HG03095 (cell line): ENCODE measurements around the gene TGM1.
"Not testable (repeated sequence)": the region's sequence is repeated elsewhere in the genome, so short reads cannot be mapped to it uniquely, and the experiment has no call there.

Experiments
- ATAC-seq: cut with Tn5 transposase; IDR thresholded peaks from one replicate; pipeline ENCODE4 v1.9.1; 2021; ENCODE audit warnings: moderate library complexity; ENCODE audit not compliant: unreplicated experiment

TGM1 gene

DNA sequence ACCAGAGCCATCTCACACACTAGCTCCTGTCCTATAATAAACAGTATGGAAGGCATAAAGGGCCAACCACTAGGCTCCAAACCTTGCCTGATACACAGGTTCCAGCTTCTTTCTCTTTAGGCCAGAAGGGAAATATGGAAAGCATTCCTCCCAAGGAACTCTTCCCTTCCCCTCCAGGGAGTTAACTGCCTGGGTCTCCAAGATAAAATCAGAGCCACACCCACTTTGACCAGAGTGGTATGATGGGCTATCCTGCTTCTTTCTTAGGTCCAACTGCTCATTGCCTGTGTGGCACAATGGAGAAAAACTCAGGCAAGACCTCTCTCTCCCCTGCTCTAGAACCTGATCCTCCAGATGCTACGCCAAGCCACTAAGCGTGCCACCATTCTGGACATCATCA lies 55.4 kb downstream of the TGM1 start:
- ATAC-seq = no peak

DNA sequence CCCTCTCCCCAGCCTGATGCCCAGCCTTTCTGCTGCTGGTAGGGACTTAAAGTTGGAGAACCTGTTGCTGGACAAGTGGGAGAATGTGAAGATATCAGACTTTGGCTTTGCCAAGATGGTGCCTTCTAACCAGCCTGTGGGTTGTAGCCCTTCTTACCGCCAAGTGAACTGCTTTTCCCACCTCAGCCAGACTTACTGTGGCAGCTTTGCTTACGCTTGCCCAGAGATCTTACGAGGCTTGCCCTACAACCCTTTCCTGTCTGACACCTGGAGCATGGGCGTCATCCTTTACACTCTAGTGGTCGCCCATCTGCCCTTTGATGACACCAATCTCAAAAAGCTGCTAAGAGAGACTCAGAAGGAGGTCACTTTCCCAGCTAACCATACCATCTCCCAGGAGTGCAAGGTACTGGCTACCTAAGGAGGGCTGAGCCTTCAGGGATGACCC lies 55.8 kb downstream of the TGM1 start:
- no peak for ATAC-seq

DNA sequence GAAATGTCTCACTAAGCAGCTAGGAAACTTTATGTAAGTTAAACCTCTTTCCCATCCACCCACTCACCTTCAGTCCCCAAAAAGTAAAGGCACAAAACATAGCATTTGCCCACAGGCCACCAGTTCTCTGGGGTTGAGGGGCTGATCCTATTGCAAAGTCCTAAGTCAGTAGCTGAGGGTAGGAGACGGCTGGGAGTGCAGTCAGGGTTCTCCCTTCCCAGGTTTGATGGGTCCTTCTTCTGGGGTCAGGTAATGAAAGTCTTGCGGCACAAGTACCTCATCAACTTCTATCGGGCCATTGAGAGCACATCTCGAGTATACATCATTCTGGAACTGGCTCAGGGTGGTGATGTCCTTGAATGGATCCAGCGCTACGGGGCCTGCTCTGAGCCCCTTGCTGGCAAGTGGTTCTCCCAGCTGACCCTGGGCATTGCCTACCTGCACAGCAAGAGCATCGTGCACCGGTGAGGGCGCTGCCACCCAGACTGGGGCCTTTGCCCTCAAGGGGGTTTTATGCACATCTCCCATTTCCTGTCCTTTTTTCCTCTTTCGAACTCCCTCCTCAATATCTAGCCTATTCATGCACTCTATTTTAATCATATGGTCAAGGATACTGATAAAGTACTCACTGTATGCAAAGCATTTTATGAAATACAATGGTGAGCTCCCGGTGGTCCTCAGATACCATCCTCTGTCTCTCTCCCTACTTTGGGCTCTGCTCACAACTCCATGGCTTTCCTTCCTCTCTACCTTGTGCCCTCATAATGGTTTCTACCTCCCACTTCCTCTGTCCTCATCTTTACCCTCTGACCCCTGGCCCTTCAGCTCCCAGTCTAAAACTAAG lies 56.5 kb downstream of the TGM1 start:
- no peak for ATAC-seq

DNA sequence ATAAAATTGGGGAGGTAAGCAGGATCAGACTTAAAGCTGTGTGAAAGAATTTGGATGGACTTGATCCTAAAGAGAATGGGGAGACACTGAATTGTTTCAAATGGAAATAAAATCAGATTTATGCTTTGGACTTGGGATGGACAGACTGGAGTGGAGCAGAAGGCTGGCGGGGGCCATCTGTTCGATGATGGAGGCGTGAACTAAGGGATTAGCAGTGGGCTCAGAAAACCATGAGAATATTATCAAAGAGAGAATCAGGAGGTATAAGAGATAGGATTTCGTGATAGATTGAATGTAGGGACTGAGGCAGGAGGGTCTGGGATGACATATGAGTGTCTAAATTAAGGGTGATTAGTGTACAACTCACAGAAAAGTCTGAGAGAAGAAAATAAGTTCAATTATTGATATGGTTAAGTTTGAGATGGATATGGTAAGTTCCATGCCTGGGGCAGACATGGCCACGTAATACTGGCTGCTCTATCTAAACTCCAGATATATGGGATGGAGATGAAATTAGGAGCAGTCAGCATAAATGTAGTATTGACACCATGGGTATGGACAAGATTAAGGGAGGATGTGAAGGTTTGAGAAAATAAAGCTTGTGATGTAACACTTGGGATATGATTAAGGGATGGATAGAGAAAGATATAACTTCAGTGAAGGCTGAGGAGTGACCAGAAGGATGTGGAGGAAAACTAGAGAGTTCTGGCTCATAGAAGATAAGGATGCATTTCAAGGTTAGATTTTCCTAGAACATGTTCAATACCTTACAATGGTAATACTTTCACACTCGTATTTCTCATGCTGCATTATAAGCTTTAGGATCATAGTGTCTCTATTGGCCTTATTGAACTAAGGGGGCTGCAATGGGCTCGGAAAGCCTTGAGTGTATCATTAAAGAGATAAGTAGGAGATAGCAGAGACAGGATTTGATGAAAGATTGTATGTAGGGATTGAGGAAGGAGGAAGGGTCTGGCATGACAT lies 58.5 kb downstream of the TGM1 start:
- ATAC-seq = no peak

DNA sequence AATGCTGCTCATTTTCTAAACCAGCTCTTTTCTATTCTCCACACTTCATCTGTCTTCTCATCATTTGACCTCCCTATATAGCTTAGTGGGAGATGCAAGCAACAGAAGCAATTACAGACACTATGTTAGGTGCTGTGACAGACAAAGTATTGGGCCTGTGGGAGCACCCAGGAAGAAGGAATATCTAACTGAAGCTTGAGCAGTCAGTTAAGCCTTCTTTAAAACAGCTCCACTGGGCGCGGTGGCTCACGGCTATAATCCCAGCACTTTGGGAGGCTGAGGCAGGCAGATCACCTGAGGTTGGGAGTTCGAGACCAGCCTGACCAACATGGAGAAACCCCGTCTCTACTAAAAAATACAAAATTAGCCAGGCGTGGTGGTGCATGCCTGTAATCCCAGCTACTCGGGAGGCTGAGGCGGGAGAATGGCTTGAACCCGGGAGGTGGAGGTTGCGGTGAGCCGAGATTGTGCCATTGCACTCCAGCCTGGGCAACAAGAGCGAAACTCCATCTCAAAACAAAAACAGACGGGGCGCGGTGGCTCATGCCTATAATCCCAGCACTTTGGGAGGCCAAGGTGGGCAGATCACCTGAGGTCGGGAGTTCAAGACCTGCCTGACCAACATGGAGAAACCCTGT lies 59.6 kb downstream of the TGM1 start:
- not testable (repeated sequence) for ATAC-seq

DNA sequence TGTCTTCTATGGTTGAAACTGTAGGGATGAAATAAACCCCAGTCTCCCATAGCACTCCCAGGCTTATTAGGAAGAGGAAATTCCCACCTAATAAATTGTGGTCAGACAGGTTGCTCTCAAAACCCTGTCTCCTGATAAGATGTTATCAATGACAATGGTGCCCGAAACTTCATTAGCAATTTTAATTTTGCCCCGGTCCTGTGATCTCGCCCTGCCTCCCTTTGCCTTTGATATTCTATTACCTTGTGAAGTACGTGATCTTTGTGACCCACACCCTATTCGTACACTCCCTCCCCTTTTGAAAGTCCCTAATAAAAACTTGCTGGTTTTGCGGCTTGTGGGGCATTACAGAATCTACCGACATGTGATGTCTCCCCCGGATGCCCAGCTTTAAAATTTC lies 60.4 kb downstream of the TGM1 start:
- not testable (repeated sequence) for ATAC-seq
